ENCODE measurements around the gene SET.

- TF ChIP-seq TAF1 (IDR thresholded peaks at IDR 0.05; ENCODE audit: low read depth) (no peak), USF1 (IDR thresholded peaks at IDR 0.05) (no peak), RAD21 (IDR thresholded peaks at IDR 0.05; ENCODE audit: low read depth) (no peak), REST (IDR thresholded peaks at IDR 0.05; ENCODE audit: low read depth) (no peak), MAX (IDR thresholded peaks at IDR 0.05) (no peak), FOXM1 (IDR thresholded peaks at IDR 0.05; ENCODE audit: borderline replicate concordance, low read depth) (no peak), EP300 (IDR thresholded peaks at IDR 0.05; ENCODE audit: borderline replicate concordance) (no peak), CEBPB (IDR thresholded peaks at IDR 0.05) (no peak), EGR1 (IDR thresholded peaks at IDR 0.05) (no peak), NFIC (IDR thresholded peaks at IDR 0.05) (no peak), TEAD4 (IDR thresholded peaks at IDR 0.05) (no peak), CREB1 (IDR thresholded peaks at IDR 0.05; ENCODE audit: low read depth) (no peak), TCF12 (IDR thresholded peaks at IDR 0.05; ENCODE audit: low read depth) (no peak)
These were observed 5.3 kb downstream of the SET start for GRCh38 chr9:128694344-128694743.
